Neuronal stem cell (in vitro differentiated cells): ENCODE measurements around the gene HSPA4.

Experiments used
- DNase-seq: peaks from one replicate; pipeline ENCODE4 v3.0.0-alpha.2; 2013; ENCODE audit warnings: low spot score
- H2AFZ ChIP-seq: one replicate; pipeline ENCODE4 v1.6.1; 2013; ENCODE audit warnings: mild to moderate bottlenecking, low read length, inconsistent platforms
- H2AK5ac ChIP-seq: 2 replicates; pipeline ENCODE4 v1.6.1; 2013; ENCODE audit warnings: low read depth, mild to moderate bottlenecking, inconsistent platforms, low read length, moderate library complexity, mixed read lengths
- H2BK120ac ChIP-seq: 2 replicates; pipeline ENCODE4 v1.6.1; 2013; ENCODE audit warnings: low read depth, mild to moderate bottlenecking, inconsistent platforms, low read length, moderate library complexity, mixed read lengths
- H2BK12ac ChIP-seq: one replicate; pipeline ENCODE4 v1.6.1; 2013; ENCODE audit warnings: low read length, inconsistent platforms
- H2BK15ac ChIP-seq: 2 replicates; pipeline ENCODE4 v1.6.1; 2013; ENCODE audit warnings: mild to moderate bottlenecking, low read length, inconsistent platforms, mixed read lengths
- H2BK5ac ChIP-seq: one replicate; pipeline ENCODE4 v1.6.1; 2013; ENCODE audit warnings: inconsistent platforms, mild to moderate bottlenecking, low read length, moderate library complexity
- H3K14ac ChIP-seq: one replicate; pipeline ENCODE4 v1.6.1; 2013; ENCODE audit warnings: low read length, inconsistent platforms
- H3K18ac ChIP-seq: 2 replicates; pipeline ENCODE4 v1.6.1; 2013; ENCODE audit warnings: low read length, inconsistent platforms
- H3K23ac ChIP-seq: 2 replicates; pipeline ENCODE4 v1.6.1; 2013; ENCODE audit warnings: low read depth, mild to moderate bottlenecking, mixed read lengths, low read length, inconsistent platforms; ENCODE audit not compliant: poor library complexity
- H3K27ac ChIP-seq: replicated peaks from 3 replicates; pipeline ENCODE4 v1.5.1; 2013; ENCODE audit warnings: low read length, inconsistent platforms
- H3K27me3 ChIP-seq, 3 experiments: 2 replicates each; pipeline ENCODE4 v1.6.1; 2013; ENCODE audit warnings: low read length in 3 of 3, mild to moderate bottlenecking in 2 of 3, inconsistent platforms in 1 of 3, low read depth in 1 of 3, mixed read lengths in 1 of 3, moderate library complexity in 1 of 3; ENCODE audit not compliant: control insufficient read depth in 3 of 3, insufficient read depth in 3 of 3
- H3K36me3 ChIP-seq, 2 donors: replicated peaks in 1 of 2; 2 replicates each; pipeline ENCODE4 v1.6.1; 2013; ENCODE audit warnings: low read length in 2 of 2; ENCODE audit not compliant: control insufficient read depth in 2 of 2, insufficient read depth in 2 of 2
- H3K4ac ChIP-seq: 2 replicates; pipeline ENCODE4 v1.6.1; 2013; ENCODE audit warnings: inconsistent platforms, mild to moderate bottlenecking, low read length, moderate library complexity
- H3K4me1 ChIP-seq, 2 donors: 1 replicate in 1 of 2; 2 replicates in 1 of 2; pipeline ENCODE4 v1.6.1; 2013; ENCODE audit warnings: low read length in 2 of 2, low read depth in 1 of 2; ENCODE audit not compliant: control insufficient read depth in 2 of 2, insufficient read depth in 1 of 2
- H3K4me2 ChIP-seq: one replicate; pipeline ENCODE4 v1.6.1; 2013; ENCODE audit warnings: mild to moderate bottlenecking, low read length, inconsistent platforms; ENCODE audit not compliant: insufficient read depth, poor library complexity, severe bottlenecking
- H3K4me3 ChIP-seq, 2 donors: 2 replicates each; pipeline ENCODE4 v1.5.1; 2013; ENCODE audit warnings: low read length in 2 of 2, mild to moderate bottlenecking in 2 of 2, inconsistent platforms in 1 of 2, moderate library complexity in 1 of 2
- H3K79me1 ChIP-seq: one replicate; pipeline ENCODE4 v1.6.1; 2013; ENCODE audit warnings: low read depth, mild to moderate bottlenecking, inconsistent platforms, low read length, moderate library complexity
- H3K9ac ChIP-seq: one replicate; pipeline ENCODE4 v1.6.1; 2013; ENCODE audit warnings: mild to moderate bottlenecking, low read depth, low read length, inconsistent platforms; ENCODE audit not compliant: poor library complexity
- H3K9me3 ChIP-seq, 2 donors: replicated peaks in 1 of 2; 2 replicates each; pipeline versions ENCODE3 to v1.6.1; 2013; ENCODE audit warnings: low read length in 2 of 2, mild to moderate bottlenecking in 2 of 2, inconsistent platforms in 1 of 2, low read depth in 1 of 2, mixed read lengths in 1 of 2, moderate library complexity in 1 of 2; ENCODE audit not compliant: control insufficient read depth in 2 of 2, insufficient read depth in 1 of 2
- H4K8ac ChIP-seq: one replicate; pipeline ENCODE4 v1.6.1; 2013; ENCODE audit warnings: low read depth, mild to moderate bottlenecking, inconsistent platforms, low read length, moderate library complexity
- H4K91ac ChIP-seq: one replicate; pipeline ENCODE4 v1.6.1; 2013; ENCODE audit warnings: low read length, low read depth, mild to moderate bottlenecking, inconsistent platforms; ENCODE audit not compliant: poor library complexity
- WGBS, 2 donors: extraction: QIAGEN DNeasy Blood & Tissue Kit; methylation state at CpG; one replicate each; pipeline ENCODE4 v1.1.7; 2013; ENCODE audit warnings: missing lambda C conversion rate in 2 of 2, mixed read lengths in 1 of 2; ENCODE audit not compliant: insufficient read length in 2 of 2, insufficient replicate concordance in 1 of 2; ENCODE audit errors: extremely low coverage in 2 of 2; 5-methylcytosine and 5-hydroxymethylcytosine counted together

HSPA4 gene

GRCh38 chr5:133088064-133088463 lies 36.3 kb downstream of the HSPA4 start:
- H2BK5ac ChIP-seq: no peak overlapping the region
- H4K8ac ChIP-seq: no peak overlapping the region
- H3K23ac ChIP-seq: no peak overlapping the region
- no peak overlapping the region for H3K4ac ChIP-seq
- H3K9me3 ChIP-seq: no peaks in the 10 kb centered on the region
- H3K27ac ChIP-seq: no peak overlapping the region
- no peak overlapping the region for H2AK5ac ChIP-seq
- H3K36me3 ChIP-seq: peaks cover 21 to 96% of the 10 kb centered on the region in 2 donors
- H4K91ac ChIP-seq: no peak overlapping the region
- peaks cover 2% of the 10 kb centered on the region for H3K79me1 ChIP-seq
- no peak for DNase-seq
- no peak overlapping the region for H2BK12ac ChIP-seq
- no peak overlapping the region for H3K14ac ChIP-seq
- no peak overlapping the region for H2AFZ ChIP-seq
- H3K4me2 ChIP-seq: no peak overlapping the region
- H3K4me1 ChIP-seq: no peaks in the 10 kb centered on the region
- H3K18ac ChIP-seq: no peak overlapping the region
- H2BK15ac ChIP-seq: no peak overlapping the region
- no CpG with 5 or more reads among the region's 3 CpGs for WGBS, 2 donors
- no peaks in the 10 kb centered on the region for H3K27me3 ChIP-seq
- H3K4me3 ChIP-seq: no peak overlapping the region
- H3K9ac ChIP-seq: no peak overlapping the region
- no peak overlapping the region for H2BK120ac ChIP-seq

- Histone ChIP-seq H2BK5ac (no peak overlapping the region), H3K9ac (no peak overlapping the region), H2AFZ (no peak overlapping the region), H2AK5ac (no peak overlapping the region), H4K8ac (no peak overlapping the region), H3K4ac (no peak overlapping the region), H2BK120ac (no peak overlapping the region), H3K23ac (no peak overlapping the region), H3K4me2 (no peak overlapping the region), H3K9me3 (no peaks in the 10 kb centered on the region), H3K4me1 (no peaks in the 10 kb centered on the region), H3K79me1 (peaks cover 2% of the 10 kb centered on the region), H4K91ac (no peak overlapping the region), H3K4me3 (no peak overlapping the region), H2BK12ac (no peak overlapping the region), H3K18ac (no peak overlapping the region), H3K27me3 (no peaks in the 10 kb centered on the region), H2BK15ac (no peak overlapping the region), H3K14ac (no peak overlapping the region), H3K36me3 (peaks cover 27 to 98% of the 10 kb centered on the region in 2 donors), H3K27ac (no peak overlapping the region)
- no CpG with 5 or more reads among the region's 3 CpGs for WGBS, 2 donors
- no peak for DNase-seq
Observed at GRCh38 chr5:133091034-133091433, 39.2 kb downstream of the HSPA4 start.

- no peak overlapping the region for H2BK120ac ChIP-seq
- peaks cover 2 to 3% of the 10 kb centered on the region in 2 donors for H3K9me3 ChIP-seq
- no peak overlapping the region for H2AK5ac ChIP-seq
- H2BK15ac ChIP-seq: no peak overlapping the region
- H4K8ac ChIP-seq: no peak overlapping the region
- H2BK5ac ChIP-seq: no peak overlapping the region
- H3K4me2 ChIP-seq: no peak overlapping the region
- no peak overlapping the region for H3K18ac ChIP-seq
- H3K27ac ChIP-seq: no peak overlapping the region
- H3K4me3 ChIP-seq: no peak overlapping the region
- no peak overlapping the region for H3K14ac ChIP-seq
- no peaks in the 10 kb centered on the region for H3K79me1 ChIP-seq
- no peak for DNase-seq
- H4K91ac ChIP-seq: no peak overlapping the region
- H2BK12ac ChIP-seq: no peak overlapping the region
- no peaks in the 10 kb centered on the region for H3K4me1 ChIP-seq
- H3K4ac ChIP-seq: no peak overlapping the region
- H3K23ac ChIP-seq: no peak overlapping the region
- H3K36me3 ChIP-seq: peaks cover 11 to 53% of the 10 kb centered on the region in 2 donors
- no peak overlapping the region for H2AFZ ChIP-seq
- H3K27me3 ChIP-seq: no peaks in the 10 kb centered on the region
- H3K9ac ChIP-seq: no peak overlapping the region
- WGBS, 2 donors: no CpG with 5 or more reads among the region's 3 CpGs
Observed at GRCh38 chr5:133106343-133106742, 54.5 kb downstream of the HSPA4 start.

GRCh38 chr5:133106761-133107572 lies 55.2 kb downstream of the HSPA4 start:
- H3K4ac ChIP-seq: no peak overlapping the region
- H3K79me1 ChIP-seq: no peaks in the 10 kb centered on the region
- DNase-seq: no peak
- no peak overlapping the region for H2BK120ac ChIP-seq
- H2BK15ac ChIP-seq: no peak overlapping the region
- H2AK5ac ChIP-seq: no peak overlapping the region
- no CpG with 5 or more reads among the region's 8 CpGs for WGBS, 2 donors
- H3K4me2 ChIP-seq: no peak overlapping the region
- H2BK12ac ChIP-seq: no peak overlapping the region
- H3K9me3 ChIP-seq: peaks cover 2 to 3% of the 10 kb centered on the region in 2 donors
- H3K4me3 ChIP-seq: no peak overlapping the region
- H3K23ac ChIP-seq: no peak overlapping the region
- H3K9ac ChIP-seq: no peak overlapping the region
- H4K91ac ChIP-seq: no peak overlapping the region
- no peak overlapping the region for H2AFZ ChIP-seq
- no peak overlapping the region for H3K18ac ChIP-seq
- no peak overlapping the region for H3K14ac ChIP-seq
- H3K27ac ChIP-seq: no peak overlapping the region
- H4K8ac ChIP-seq: no peak overlapping the region
- peaks cover 10 to 46% of the 10 kb centered on the region in 2 donors for H3K36me3 ChIP-seq
- no peak overlapping the region for H2BK5ac ChIP-seq
- no peaks in the 10 kb centered on the region for H3K27me3 ChIP-seq
- no peaks in the 10 kb centered on the region for H3K4me1 ChIP-seq
